CD4-positive, alpha-beta T cell treated with Interleukin-21 for 1 hour (primary cell): ENCODE measurements around the gene CIBAR2.

Source experiments
- DNase-seq: peaks from one replicate; pipeline ENCODE4 v3.0.0-alpha.2; 2020

CIBAR2 gene

GRCh38 chr16:85101956-85102630, 10.2 kb downstream of the CIBAR2 start:
- DNase-seq: no peak

DNA sequence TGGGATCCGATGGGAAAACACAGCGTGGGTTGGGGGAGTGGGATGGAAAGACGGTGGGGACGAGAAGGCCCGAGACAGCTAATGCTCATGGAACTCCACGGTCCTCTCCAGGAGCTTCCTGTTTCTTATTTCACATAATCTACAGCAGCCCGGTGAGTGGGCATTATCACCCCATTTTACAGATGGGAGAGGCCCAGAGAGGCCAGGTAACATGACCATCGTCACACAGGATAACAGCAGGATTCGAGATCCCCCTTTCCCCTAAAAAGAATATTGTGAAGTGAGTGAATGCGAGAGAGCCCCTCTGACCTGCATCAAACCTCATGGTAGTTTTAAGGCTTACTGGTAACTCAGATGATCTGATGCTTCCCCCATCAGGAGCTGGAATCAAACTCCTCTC, 12.0 kb downstream of the CIBAR2 start:
- DNase-seq: no peak

- no peak for DNase-seq
These were observed 13.7 kb downstream of the CIBAR2 start for GRCh38 chr16:85098565-85098964.

GRCh38 chr16:85096921-85097320, 15.4 kb downstream of the CIBAR2 start:
- DNase-seq: no peak

DNA sequence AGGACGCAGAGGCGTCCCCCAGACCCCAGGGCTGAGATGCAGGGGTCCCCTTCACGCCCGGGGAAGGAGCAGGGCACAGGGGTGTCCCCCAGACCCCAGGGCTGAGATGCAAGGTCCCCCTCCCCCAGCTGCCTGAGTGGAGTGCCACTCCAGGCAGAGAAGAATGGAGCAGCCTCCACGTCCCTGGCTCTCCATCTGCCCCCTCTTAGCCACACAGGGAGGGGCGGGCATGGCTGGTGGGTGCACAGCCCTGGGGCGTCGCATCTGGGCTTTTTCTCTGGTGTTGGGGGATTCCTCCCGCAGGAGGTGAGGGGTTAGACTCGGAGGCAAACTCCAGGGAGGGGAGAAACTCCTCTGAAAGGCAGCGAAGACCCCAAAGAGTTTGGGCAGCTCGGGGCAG, 17.5 kb downstream of the CIBAR2 start:
- no peak for DNase-seq

- no peak for DNase-seq
These were observed 18.0 kb downstream of the CIBAR2 start for GRCh38 chr16:85094176-85094805.

GRCh38 chr16:85093705-85094104, 18.6 kb downstream of the CIBAR2 start:
- DNase-seq: no peak

DNA sequence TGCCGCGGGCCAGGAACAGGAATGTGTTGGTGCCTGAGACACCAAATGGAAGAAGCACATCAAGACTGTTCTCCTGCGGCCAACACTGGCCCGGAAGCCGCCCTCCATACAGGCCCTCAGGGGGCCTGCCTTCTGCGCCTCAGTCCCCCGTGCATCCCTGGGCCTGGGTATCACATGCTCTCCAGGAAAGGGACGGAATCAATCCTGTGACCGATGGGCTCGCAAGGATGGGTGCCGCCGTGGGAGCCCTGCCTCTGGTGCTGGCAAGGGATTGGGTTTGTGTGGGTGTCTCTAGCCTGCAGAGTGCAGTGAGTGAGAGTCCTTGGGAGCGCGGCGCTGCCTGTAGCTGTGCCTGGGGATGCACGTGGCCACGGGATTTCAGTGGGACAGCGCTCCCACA, 19.4 kb downstream of the CIBAR2 start:
- no peak for DNase-seq

- no peak for DNase-seq
These were observed 20.0 kb downstream of the CIBAR2 start for GRCh38 chr16:85092309-85092708.

- DNase-seq: no peak
These were observed 20.8 kb downstream of the CIBAR2 start for GRCh38 chr16:85091522-85091910.

GRCh38 chr16:85090873-85091521, 21.3 kb downstream of the CIBAR2 start:
- DNase-seq: no peak

DNA sequence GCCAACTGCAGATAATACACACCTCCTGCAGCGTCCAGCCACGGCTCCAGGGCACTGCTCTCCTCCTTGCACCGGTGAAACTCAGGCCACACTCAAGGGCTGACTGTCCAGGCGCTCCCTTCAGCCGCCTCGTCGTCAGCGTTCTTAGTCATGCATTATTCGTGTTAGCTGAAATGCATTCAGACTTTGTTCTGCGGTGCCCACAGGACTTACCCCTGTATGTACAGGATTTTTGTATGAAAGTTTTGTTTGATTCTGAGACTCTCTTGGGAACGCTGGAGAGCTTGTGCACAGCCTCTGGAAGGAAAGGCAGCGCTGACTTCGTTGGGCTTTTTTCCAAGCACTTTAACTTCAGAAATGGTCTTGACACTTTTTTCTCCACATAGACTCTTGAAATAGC, 22.1 kb downstream of the CIBAR2 start:
- DNase-seq: no peak

GRCh38 chr16:85089525-85089924, 22.7 kb downstream of the CIBAR2 start:
- DNase-seq: no peak

DNA sequence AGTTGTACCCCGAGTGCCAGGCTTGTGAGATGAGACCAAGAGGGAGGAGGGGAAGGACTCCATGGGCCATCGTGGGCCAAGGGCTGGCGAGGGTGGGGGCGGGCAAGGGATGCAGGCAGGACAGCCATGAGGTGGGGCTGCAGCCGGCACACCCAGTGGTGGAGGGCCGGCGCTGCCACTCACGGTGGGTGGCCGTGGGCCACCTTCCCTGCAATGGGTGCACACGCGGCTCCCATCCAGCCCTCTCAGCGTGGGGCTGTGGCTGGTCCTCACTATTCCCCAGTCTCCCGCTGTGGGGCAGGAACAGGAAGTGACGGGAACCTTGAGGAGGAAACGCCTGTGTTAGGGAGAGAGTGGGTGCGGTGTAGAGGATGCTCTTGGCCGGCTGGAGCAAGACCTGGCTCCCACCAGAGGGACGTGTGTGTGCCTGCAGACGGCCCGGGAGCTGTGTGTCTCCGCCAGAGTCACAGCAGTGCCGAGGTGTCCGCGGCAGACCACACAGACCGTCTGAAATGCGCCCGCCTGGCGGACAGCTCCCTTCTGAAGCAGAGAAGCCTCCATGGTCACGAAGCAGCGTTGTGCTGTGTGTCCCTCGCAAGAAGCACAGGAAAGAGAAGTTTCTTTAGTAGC, 23.6 kb downstream of the CIBAR2 start:
- DNase-seq: no peak

DNA sequence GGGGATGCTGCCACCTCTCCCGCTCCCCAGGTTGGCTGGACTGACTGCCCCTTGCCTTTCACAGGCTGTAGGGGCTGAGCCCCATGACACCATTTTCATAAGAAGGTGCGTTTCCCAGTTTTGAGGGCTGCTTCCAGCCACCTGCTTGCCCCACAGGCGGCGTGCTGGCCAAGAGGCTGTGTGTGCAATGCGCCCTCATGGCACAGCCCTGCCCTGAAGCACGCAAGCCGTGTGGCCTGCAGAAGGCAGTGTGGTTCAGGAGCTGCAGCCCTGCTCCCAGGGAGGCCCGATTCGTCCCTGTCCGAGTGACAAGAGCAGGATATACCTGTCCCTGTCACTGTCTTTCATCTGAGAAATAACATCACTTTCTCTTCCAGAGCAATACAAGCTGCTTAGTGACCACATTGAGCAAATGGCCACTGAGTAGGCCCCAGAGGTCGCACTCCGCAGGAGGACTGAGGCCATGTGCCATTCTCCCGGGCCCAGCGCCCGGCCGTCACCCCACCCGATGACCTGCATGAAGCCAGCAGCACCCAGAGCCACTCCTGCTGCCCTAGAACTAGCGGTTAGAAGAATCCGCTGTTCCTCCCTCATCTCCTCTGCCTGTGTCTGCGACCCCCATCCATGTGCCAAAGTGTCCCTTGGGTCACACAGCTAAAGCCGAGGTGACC, 24.2 kb downstream of the CIBAR2 start:
- DNase-seq: no peak

DNA sequence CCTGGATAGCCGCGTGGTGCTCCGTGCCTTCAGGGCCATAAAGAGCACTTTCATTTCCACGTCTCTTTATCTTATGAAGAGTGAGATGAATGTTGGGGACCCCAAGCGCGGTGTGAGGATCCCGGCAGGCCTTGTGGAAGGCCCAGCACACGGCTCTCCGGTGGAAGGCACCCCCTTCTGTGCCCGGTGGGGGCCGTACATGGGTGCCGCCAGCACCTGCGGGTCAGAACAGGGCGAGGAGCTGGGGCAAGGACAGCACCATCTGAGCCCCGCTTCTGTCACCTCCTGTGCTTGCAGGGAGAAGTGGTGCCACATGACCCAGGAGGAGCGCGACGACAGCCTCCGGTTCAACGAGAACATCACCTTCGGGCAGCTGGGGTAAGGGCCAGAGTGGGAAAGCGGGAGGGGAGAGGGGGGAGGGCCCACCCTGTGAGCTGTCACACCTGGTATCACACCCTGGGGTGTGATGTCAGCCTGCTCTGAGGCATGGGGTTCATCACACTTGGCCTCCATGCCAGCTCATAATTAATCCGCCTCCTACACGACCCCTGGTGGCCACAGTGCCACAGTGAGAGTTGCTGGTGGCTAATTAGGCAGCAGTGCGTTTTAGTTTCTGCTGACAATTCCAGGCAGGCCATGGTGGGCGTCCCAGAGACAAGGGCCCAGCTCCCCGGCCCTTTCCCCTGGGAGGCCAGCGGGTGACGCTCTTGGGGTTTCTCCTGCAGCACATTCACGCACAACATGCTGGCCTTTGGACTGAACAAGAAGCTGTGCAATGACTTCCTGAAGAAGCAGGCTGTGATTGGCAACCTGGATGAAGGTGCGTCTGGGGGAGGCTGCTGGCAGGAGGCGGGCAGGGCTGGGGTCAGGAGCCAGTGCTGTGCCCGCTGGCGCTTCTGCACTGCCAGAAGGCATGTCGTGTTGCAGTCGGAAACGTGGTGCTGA, 25.7 kb downstream of the CIBAR2 start:
- peak; percentile 80 for DNase-seq

DNA sequence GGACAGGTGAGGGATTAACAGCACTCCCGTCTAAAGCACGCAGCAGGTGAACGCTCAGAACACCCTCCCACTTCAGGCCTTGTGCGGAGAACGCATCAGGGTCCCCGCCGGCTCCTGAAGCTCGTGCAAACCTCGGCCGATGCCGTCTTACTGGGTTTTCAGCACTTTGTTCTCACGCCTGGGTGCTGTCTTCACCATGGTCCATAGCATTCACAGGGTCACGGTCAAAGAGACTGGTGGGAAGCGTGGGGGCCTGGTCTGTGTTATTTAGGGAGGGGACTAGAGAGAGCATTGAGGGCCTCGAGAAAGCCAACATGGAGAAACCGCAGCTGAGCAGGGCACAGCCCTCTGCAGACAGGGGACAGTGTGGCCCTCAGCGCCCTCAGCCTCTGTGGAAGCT, 26.6 kb downstream of the CIBAR2 start:
- no peak for DNase-seq

DNA sequence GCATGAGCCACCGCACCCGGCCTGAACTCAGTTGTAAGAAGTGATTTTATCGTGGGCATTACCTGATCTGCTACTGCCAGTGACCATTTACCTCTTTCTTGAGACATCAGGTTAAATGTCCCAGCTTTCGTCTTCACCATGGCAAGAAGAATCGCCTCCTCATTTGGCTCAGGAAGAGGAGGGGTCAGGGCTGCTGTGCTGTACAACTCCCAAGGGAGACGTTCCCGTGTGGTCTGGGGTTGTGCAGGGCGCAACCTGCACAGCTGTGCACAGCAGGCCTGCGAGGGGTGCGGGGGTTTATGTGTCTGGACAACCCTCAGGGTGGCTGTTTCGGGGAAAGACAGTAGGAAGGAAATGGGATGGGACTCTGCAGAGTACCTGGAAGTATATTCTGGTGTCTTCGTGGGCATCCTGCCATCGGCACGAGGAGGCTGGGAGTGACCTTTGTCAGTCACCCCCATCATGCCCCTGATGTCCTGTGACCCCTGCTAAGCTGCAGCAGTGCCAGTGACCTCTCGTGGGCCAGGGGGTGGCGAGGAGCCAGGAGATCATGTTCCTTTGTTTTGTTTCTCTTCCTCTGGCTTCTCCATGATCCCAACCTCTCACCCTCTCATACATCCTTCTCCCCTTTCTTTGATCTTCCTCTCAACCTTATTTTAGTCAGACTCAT, 27.3 kb downstream of the CIBAR2 start:
- no peak for DNase-seq

- DNase-seq: no peak
These were observed 29.1 kb downstream of the CIBAR2 start for GRCh38 chr16:85083051-85083639.

DNA sequence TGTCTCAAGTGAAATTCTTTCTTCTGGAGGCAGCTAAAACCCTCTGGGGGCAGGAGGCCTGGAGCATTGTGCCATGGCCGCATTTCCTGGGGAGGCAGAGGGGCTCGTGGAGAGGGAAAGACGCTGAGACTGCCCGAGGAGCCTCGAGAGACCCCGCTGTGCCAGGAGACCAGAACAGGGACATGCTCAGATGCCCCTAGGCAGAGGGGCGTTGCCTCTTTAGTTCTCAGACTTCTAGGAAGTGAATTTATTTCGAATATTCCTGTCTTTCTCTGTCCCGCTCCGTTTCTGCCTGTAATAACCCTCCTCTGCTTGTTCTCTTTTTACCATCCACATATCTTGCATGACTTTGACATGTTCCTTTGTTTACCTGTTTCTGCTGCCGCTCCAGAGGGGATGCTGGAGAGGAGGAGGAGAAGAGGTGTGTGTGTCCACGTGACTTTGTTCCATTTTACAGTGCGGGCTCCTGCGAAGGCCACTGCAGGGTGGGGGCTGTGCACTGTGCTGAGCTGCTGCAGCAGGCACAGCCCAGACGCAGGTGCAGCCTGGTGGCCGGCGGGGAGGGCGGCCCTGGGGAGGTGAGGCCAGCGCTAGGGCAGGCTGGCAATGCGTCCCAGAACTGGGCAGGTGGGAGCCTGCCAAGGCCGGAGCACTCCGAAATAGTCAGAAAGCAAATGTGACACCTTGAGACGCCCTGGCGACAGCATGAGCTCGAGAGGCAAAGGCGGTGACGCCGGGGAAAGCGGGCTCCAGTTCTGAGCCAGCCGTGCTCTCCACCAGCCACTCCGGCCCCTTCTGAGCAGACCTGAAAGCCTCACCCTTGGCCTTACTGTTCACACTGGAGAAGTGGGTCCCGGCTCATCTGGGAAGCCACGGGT, 29.9 kb downstream of the CIBAR2 start:
- no peak for DNase-seq
